Mucosa of descending colon (tissue), 3 donors: ENCODE results near the gene RASAL3. TPM values are rescaled to one million over a fixed set of nuclear protein-coding genes. Genes with fewer than 3 reads are reported as not detected.
"Not testable (repeated sequence)": the region's sequence is repeated elsewhere in the genome, so short reads cannot be mapped to it uniquely, and the experiment has no call there.

ENCODE experiments used
- ATAC-seq: fragments of 200-7000 bp; cut with Tn5 transposase; one replicate; pipeline ENCODE4 v1.9.1; 2020; ENCODE audit warnings: mild to moderate bottlenecking, moderate library complexity
- DNase-seq, 3 donors: peaks; one replicate each; pipeline ENCODE4 v3.0.0-alpha.2; 2020
- H3K36me3 ChIP-seq: fragments of 200-600 bp; one replicate; pipeline ENCODE4 v1.8.0; 2021; ENCODE audit warnings: low read depth, mild to moderate bottlenecking
- H3K4me1 ChIP-seq: fragments of 200-600 bp; one replicate; pipeline ENCODE4 v1.8.0; 2021; ENCODE audit warnings: low read depth, mild to moderate bottlenecking
- H3K4me3 ChIP-seq: fragments of 200-600 bp; one replicate; pipeline ENCODE4 v1.8.0; 2021; ENCODE audit warnings: mild to moderate bottlenecking
- H3K9me3 ChIP-seq: fragments of 200-600 bp; one replicate; pipeline ENCODE4 v1.8.0; 2021; ENCODE audit warnings: mild to moderate bottlenecking
- intact Hi-C, 2 donors: fragments of 100-400 bp; cut with DNase I in 1 of 2; cut with micrococcal nuclease in 1 of 2; formaldehyde crosslinking; loops; one replicate each; pipeline versions ENCODE4 v1.11.0 to v1.11.1; 2022; cut with DNase I, micrococcal nuclease
- total RNA-seq, 3 donors: library from RNA; stranded (reverse); fragmentation: NEBNext Ultra II Directional in 2 of 3; extraction: Animal tissue kit (Norgen Biotek cat#: 25700) in 2 of 3; gene quantifications; one replicate each; pipeline versions ENCODE4 v1.2.1 to v1.2.4, GENCODE V29; 2021 to 2023
- TF ChIP-seq, protein P1 (sequence below): fragments of 200-600 bp; IDR thresholded peaks from one replicate; pipeline ENCODE4 v1.8.0; 2022; ENCODE audit warnings: antibody characterized with exemption, mild to moderate bottlenecking
- donor health status: DM: no; HTN: no; CAD: no; lungs with moderate emphysema.
- donor health status: DM: no; HTN: no; CAD: no.
- donor health status: DM: no; HTN: yes; CAD: no.

The RASAL3 gene
- total RNA-seq, 3 donors from 2014 or later: 4.0 to 5.2 (median 5.1) TPM

DNA sequence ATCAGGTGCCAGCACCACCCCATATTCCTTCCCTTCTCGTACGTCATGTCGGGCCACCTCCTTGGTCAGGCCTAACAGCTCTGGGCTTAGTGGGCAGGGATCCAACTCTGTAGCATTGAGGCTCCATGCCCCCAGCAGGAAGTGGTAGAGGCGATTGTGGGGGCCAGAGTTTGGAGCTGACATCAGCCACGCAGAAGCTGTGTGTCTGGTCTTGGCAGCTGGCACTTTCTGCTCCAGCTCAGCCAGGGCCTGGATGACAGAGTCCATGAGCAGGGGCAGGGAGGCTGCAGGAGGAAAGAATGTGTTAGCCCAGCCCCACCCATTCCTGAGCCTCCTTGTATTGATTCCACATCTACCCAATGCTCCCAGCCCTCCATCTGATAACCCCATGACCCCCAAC, 12.0 kb upstream of the RASAL3 start:
- no peak for ATAC-seq
- Histone ChIP-seq H3K36me3 (no peaks in the 10 kb centered on the region), H3K4me3 (no peak overlapping the region), H3K4me1 (no peaks in the 10 kb centered on the region), H3K9me3 (no peaks in the 10 kb centered on the region)
- no peak for DNase-seq
- TF ChIP-seq, protein P1, sequence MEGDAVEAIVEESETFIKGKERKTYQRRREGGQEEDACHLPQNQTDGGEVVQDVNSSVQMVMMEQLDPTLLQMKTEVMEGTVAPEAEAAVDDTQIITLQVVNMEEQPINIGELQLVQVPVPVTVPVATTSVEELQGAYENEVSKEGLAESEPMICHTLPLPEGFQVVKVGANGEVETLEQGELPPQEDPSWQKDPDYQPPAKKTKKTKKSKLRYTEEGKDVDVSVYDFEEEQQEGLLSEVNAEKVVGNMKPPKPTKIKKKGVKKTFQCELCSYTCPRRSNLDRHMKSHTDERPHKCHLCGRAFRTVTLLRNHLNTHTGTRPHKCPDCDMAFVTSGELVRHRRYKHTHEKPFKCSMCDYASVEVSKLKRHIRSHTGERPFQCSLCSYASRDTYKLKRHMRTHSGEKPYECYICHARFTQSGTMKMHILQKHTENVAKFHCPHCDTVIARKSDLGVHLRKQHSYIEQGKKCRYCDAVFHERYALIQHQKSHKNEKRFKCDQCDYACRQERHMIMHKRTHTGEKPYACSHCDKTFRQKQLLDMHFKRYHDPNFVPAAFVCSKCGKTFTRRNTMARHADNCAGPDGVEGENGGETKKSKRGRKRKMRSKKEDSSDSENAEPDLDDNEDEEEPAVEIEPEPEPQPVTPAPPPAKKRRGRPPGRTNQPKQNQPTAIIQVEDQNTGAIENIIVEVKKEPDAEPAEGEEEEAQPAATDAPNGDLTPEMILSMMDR: no peak
- intact Hi-C loops: no loop called here

DNA sequence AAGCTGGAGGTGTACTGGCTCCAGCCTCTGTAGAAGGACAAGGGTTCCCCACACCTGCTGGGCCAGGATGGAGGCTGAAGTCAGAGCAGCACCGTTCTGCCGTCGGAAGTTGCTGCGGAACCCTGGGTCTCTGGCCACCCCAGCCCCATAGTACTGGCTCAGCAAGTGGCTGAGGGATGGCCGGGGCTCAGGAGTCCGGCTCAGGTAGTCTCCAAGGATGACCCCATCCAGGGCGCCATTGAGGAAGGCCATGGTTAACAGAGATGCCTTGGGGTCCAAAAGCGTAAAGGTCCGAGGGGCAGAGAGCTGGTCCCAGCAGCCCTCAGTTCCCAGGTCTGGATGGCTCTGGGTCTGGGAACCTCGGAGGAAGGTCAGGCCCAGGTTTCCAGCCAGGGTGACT, 11.3 kb upstream of the RASAL3 start:
- H3K9me3 ChIP-seq: no peaks in the 10 kb centered on the region
- H3K36me3 ChIP-seq: no peaks in the 10 kb centered on the region
- H3K4me1 ChIP-seq: no peaks in the 10 kb centered on the region
- no peak for DNase-seq
- H3K4me3 ChIP-seq: no peak overlapping the region
- TF ChIP-seq, protein P1: no peak
- intact Hi-C loops: no loop called here
- ATAC-seq: no peak

DNA sequence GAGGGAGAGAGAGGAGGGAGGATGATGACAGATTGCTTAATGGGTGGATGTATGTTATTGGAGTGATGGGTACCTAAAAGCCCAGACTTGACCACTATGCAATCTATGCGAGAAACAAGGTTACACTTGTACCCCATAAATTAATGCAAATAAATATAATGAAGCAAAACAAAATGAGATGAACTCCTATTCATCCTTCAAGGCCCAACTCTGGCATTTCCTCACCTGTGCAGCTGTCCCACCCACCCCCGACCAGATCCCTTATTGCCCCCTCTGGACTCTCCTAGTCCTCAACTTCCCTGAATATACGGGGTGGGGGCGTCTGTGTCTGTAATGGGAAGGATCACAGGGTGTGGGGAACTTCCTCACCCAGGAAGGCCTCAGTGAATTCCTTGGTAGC, 10.8 kb upstream of the RASAL3 start:
- no peak for ATAC-seq
- H3K9me3 ChIP-seq: no peaks in the 10 kb centered on the region
- no peaks in the 10 kb centered on the region for H3K36me3 ChIP-seq
- DNase-seq: no peak
- no peaks in the 10 kb centered on the region for H3K4me1 ChIP-seq
- intact Hi-C loops: no loop called here
- H3K4me3 ChIP-seq: no peak overlapping the region
- TF ChIP-seq, protein P1: no peak

DNA sequence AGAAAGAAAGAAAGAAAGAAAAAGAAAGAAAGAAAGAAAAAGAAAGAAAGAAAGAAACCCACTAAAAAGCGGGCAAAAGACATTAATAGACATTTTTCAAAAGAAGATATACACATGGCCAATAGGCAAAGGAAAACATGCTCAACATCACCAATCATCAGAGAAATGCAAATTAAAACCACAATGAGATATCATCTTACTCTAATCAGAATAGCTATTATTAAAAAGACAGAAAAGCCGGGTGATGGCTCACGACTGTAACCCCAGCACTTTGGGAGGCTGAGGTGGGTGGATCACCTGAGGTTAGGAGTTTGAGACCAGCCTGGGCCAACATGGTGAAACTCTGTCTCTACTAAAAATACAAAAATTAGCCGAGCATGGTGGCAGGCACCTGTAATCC, 9.5 kb upstream of the RASAL3 start:
- H3K4me1 ChIP-seq, H3K4me3 ChIP-seq, H3K36me3 ChIP-seq, ATAC-seq, H3K9me3 ChIP-seq, DNase-seq, intact Hi-C loops: not testable (repeated sequence)

DNA sequence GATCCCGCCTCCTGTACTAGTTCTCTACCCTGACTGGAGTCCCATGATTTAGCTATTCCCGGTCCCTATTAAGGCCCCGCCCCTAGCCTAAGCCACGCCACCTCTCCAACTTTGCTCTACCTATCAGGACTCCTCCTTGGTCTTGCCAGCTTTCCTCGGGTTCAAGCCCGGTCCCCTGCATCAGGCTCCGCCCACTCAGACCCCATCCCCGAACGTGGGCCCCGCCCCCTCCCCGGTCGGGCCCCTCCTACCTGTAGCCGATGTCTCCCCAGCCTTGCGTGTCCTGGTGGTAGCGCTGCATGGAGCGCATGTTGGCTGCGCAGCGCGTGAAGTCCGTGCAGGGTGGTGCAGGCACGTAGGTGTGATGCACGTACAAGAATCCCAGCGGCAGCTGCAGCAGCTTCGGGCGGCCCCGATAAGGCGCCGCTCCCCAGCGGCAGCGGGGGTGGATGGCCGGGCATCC, 7.3 kb upstream of the RASAL3 start:
- intact Hi-C loops: no loop called here

DNA sequence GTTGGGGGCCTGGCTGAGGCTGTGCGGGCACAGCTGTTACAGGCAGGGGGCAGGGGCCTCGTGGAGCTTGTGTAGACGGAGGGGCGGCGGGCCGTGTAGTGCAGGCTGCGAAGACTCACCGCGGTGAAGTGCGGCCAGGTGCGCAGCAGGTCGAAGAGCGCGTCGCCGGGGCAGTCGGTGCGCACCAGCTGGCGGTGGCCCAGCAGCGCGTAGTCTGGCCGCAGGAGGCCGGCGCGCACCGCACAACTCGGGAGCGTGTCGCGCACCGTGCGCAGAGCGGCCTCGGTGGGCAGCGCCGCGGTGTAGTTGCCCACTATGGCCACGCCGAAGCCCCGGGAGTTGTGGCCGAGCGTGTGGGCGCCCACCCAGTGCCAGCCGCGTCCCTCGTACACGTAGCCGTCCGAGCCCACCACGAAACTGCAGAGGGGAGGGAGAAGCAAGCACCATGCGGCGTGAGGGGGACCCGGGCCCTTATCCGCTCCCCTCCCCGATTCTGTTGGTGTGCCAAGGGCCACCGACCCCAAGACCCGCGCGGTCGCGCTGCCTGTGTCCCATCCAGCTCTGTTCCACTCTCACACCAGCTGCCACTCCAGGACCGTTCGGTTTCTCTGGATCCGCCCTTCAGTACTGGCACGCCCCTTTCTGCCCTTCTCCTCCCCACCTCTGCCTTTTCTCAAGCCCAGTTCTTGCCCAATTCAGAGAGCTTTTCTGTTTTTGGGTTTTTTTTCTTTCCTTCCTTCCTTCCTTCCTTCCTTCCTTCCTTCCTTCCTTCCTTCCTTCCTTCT, 5.4 kb upstream of the RASAL3 start:
- TF ChIP-seq, protein P1: no peak
- intact Hi-C loops: no loop called here
- H3K4me3 ChIP-seq: no peak overlapping the region
- no peaks in the 10 kb centered on the region for H3K36me3 ChIP-seq
- ATAC-seq (peak; percentile 57), DNase-seq (no peak)
- H3K9me3 ChIP-seq: no peaks in the 10 kb centered on the region
- no peaks in the 10 kb centered on the region for H3K4me1 ChIP-seq

More for the DNA sequence above, 7.3 kb upstream of the RASAL3 start:
- H3K36me3 ChIP-seq: no peaks in the 10 kb centered on the region
- H3K4me3 ChIP-seq: no peak overlapping the region
- TF ChIP-seq, protein P1: no peak
- H3K9me3 ChIP-seq: no peaks in the 10 kb centered on the region
- DNase-seq: no peak
- no peaks in the 10 kb centered on the region for H3K4me1 ChIP-seq
- no peak for ATAC-seq
